ENCODE measurements around the gene HECW1. TPM values are rescaled to one million over a fixed set of nuclear protein-coding genes. Genes with fewer than 3 reads are reported as not detected.

The HECW1 gene
- total and polyA plus RNA-seq, 2 of the 13 experiments (the other 11 are each of a cell fraction or from before 2014, with no cell fraction given), result not detected

GRCh38 chr7:43569424-43569823 is 457.0 kb downstream of the HECW1 start:
- no peak overlapping the region for H3K4me3 ChIP-seq (replicated peaks in 1 of 3; ENCODE audit: insufficient read depth in 1 of 3, low read depth in 2 of 3, low read length in 3 of 3)
- CTCF ChIA-PET (ENCODE audit: low intra/inter-chr PET ratio, low total read pairs), result no interaction called here
- H3K4me1 ChIP-seq (ENCODE audit: insufficient read depth, low read length), result peaks cover 8% of the 10 kb centered on the region
- intact Hi-C loops (cut with micrococcal nuclease; ENCODE audit: unreplicated experiment), result no loop called here
- BruUV-seq (replicated peaks), result no TSS peak
- H3K9ac ChIP-seq (ENCODE audit: insufficient read depth, low read depth, low read length), result no peak overlapping the region
- no peaks in the 10 kb centered on the region for H3K36me3 ChIP-seq (replicated peaks in 1 of 2; ENCODE audit: control insufficient read depth in 1 of 2, insufficient read depth in 2 of 2, low read length in 2 of 2)
- ATAC-seq (no peak), FAIRE-seq (no peak), DNase-seq (ENCODE audit: low spot score) (no peak)
- H3K27me3 ChIP-seq (ENCODE audit: control insufficient read depth in 1 of 2, insufficient read depth in 2 of 2, low read length in 2 of 2), result no peaks in the 10 kb centered on the region
- WGBS (ENCODE audit: low lambda C conversion rate), result 47% methylated on average over 4 of the region's 4 CpGs
- in situ Hi-C loops (cut with HindIII; ENCODE audit: extremely low pct_ligation_motif_present, low pct_unique_long_range_greater_than_20kb), result no loop called here
- no peak overlapping the region for H3K27ac ChIP-seq (ENCODE audit: extremely low read length, insufficient read depth, low read length)
- H2AFZ ChIP-seq (ENCODE audit: low read length), result no peak overlapping the region
- H4K20me1 ChIP-seq (ENCODE audit: insufficient read depth, low read length), result no peaks in the 10 kb centered on the region
- TF ChIP-seq ZNF709 (CRISPR knock-in tag; IDR thresholded peaks at IDR 0.05) (no peak), EEA1 (CRISPR knock-in tag; IDR thresholded peaks at IDR 0.05; ENCODE audit: borderline replicate concordance) (no peak), ZNF563 (CRISPR knock-in tag; IDR thresholded peaks at IDR 0.05) (no peak), ZNF20 (CRISPR knock-in tag; IDR thresholded peaks at IDR 0.05) (no peak), ELF1 (CRISPR knock-in tag; IDR thresholded peaks at IDR 0.05) (no peak), SRSF1 (optimal IDR thresholded peaks at IDR 0.05; ENCODE audit: low read depth, low read length) (no peak), ZSCAN12 (CRISPR knock-in tag; IDR thresholded peaks at IDR 0.05) (no peak), ZBTB42 (CRISPR knock-in tag; IDR thresholded peaks at IDR 0.05) (no peak), ZBTB8A (CRISPR knock-in tag; IDR thresholded peaks at IDR 0.05; ENCODE audit: borderline replicate concordance, low read depth) (no peak), SP1 (IDR thresholded peaks at IDR 0.05) (no peak), SP1 (CRISPR knock-in tag; IDR thresholded peaks at IDR 0.05) (no peak), SALL1 (CRISPR knock-in tag; IDR thresholded peaks at IDR 0.05) (no peak), KLF9 (CRISPR knock-in tag; IDR thresholded peaks at IDR 0.05; ENCODE audit: low read depth) (no peak), TFDP1 (CRISPR knock-in tag; IDR thresholded peaks at IDR 0.05; ENCODE audit: borderline replicate concordance) (no peak)
- H3K4me2 ChIP-seq (ENCODE audit: low read depth, low read length), result no peak overlapping the region
- no peaks in the 10 kb centered on the region for H3K9me3 ChIP-seq (ENCODE audit: low read length)
- no peaks in the 10 kb centered on the region for H3K79me2 ChIP-seq (ENCODE audit: insufficient read depth, low read length)
- POLR2A ChIA-PET, result interaction anchor here (0.9 kb wide), 1 partner anchor 13 kb away, joined by 3 read pairs; the partner anchor contains the start of gene STK17A

All from HepG2 (cell line).